D721Med (cell line): ENCODE measurements around the gene CYP4F11.
A peak's percentile ranks its signal among the peaks of the same experiment; 100 is the strongest.
"Not testable (repeated sequence)": the region's sequence is repeated elsewhere in the genome, so short reads cannot be mapped to it uniquely, and the experiment has no call there.

ENCODE experiments used
- DNase-seq: peaks from one replicate; pipeline ENCODE4 v3.0.0; 2011; ENCODE audit warnings: low spot score; ENCODE audit not compliant: insufficient read length
- FAIRE-seq: peaks from 2 replicates; lab custom pipeline; 2011; peaks lifted over from hg19 to GRCh38; lab: Jason Lieb, UNC
- CTCF ChIP-seq: IDR thresholded peaks from 2 replicates; pipeline ENCODE4 v1.5.1; 2012; ENCODE audit warnings: mild to moderate bottlenecking, control low read depth; ENCODE audit not compliant: insufficient read depth; ENCODE audit errors: missing control alignments

Gene CYP4F11

GRCh38 chr19:15934332-15935078 lies at the start of gene CYP4F11:
TSS of gene CYP4F11 (minus strand) at chr19:15934529. CDS start at chr19:15934408, 121 bp downstream.
- no peak for FAIRE-seq

GRCh38 chr19:15979293-15979692 lies 45.0 kb upstream of the CYP4F11 start:
- no peak for FAIRE-seq
- DNase-seq = no peak
- TF ChIP-seq CTCF = no peak

More at GRCh38 chr19:15934332-15935078, at the start of gene CYP4F11:
- TF ChIP-seq CTCF = no peak
- DNase-seq = no peak

- no peak for FAIRE-seq
- DNase-seq = no peak
- TF ChIP-seq CTCF = no peak
Measured at GRCh38 chr19:15977690-15978089, 43.4 kb upstream of the CYP4F11 start.

GRCh38 chr19:15976836-15977689 lies 42.7 kb upstream of the CYP4F11 start:
- FAIRE-seq = no peak
- no peak for DNase-seq
- TF ChIP-seq CTCF = no peak

GRCh38 chr19:15974856-15975255 lies 40.5 kb upstream of the CYP4F11 start:
- FAIRE-seq = no peak
- no peak for TF ChIP-seq CTCF

GRCh38 chr19:15972043-15972442 lies 37.7 kb upstream of the CYP4F11 start:
- not testable (repeated sequence) for FAIRE-seq

More at GRCh38 chr19:15974856-15975255, 40.5 kb upstream of the CYP4F11 start:
- DNase-seq = no peak

GRCh38 chr19:15971224-15971780 lies 37.0 kb upstream of the CYP4F11 start:
- FAIRE-seq (no peak), DNase-seq (no peak)
- peak; percentile 12 for TF ChIP-seq CTCF

More at GRCh38 chr19:15972043-15972442, 37.7 kb upstream of the CYP4F11 start:
- not testable (repeated sequence) for DNase-seq
